Measurements from ENCODE around the gene FARSB.

GRCh38 chr2:222643134-222643533, 12.8 kb downstream of the FARSB start:
- TF ChIP-seq JUN (CRISPR knock-in tag; IDR thresholded peaks at IDR 0.05), result no peak
- no peak for TF ChIP-seq E2F4 (CRISPR knock-in tag; IDR thresholded peaks at IDR 0.05; ENCODE audit: borderline replicate concordance, low read depth)
- TF ChIP-seq ZNF396 (CRISPR knock-in tag; IDR thresholded peaks at IDR 0.05; ENCODE audit: borderline replicate concordance), result no peak
- TF ChIP-seq PRDM15 (CRISPR knock-in tag; IDR thresholded peaks at IDR 0.05), result no peak
- TF ChIP-seq CTCF (IDR thresholded peaks at IDR 0.05), result no peak
- TF ChIP-seq USF2 (CRISPR knock-in tag; IDR thresholded peaks at IDR 0.05), result no peak
- no peak for TF ChIP-seq OVOL2 (CRISPR knock-in tag; IDR thresholded peaks at IDR 0.05; ENCODE audit: borderline replicate concordance)
